NCI-H2107 treated with DMSO at 0.1 percent for 48 hours (cell line): ENCODE measurements around the gene PLXNC1.

Source experiments
- DNase-seq: peaks from one replicate; lab custom pipeline; 2025; ENCODE audit not compliant: unreplicated experiment; lab: John Stamatoyannopoulos, UW

PLXNC1 gene

DNA sequence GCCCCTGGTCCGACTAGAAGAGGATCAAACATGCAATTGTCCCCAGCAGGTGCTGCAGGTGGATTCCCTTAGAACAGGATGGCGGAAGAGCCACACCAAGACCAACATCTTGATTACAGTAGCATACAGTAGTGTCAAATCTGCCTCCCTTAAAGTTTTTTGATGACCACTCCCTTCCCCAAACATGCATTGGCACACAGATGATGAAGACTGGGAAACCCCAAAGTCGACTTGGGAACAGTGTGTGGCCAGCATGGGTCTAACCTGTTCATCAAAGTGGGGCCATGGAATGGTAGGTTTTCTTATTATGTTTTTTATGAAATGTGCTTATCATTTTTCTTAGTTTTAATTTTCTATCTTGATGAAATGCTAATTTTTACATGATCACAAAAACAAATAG, 8.8 kb downstream of the PLXNC1 start:
- no peak for DNase-seq

DNA sequence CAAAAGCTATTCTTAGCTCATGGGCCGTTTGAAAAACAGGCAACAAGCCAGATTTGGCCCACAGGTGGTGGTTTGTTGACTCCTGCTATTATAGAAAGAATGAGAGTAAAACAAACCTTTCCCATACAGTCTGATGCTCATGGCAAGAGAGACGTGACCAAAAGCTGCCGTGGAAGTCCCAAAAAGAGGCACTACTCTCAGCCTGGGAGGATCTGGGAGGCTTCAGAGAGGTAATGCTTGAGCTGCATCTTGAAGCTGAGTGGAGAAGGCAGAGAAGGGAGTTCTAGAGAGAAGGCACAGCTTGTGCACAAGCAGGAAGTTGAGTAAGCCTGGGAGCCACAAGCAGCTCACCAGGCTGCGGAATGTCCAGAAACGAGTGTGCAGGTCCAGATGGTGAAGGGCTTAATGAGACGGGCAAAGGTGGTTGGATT, 9.6 kb downstream of the PLXNC1 start:
- no peak for DNase-seq

GRCh38 chr12:94158666-94159065, 10.3 kb downstream of the PLXNC1 start:
- no peak for DNase-seq

- DNase-seq, result no peak
Measured at GRCh38 chr12:94162108-94162507, 13.7 kb downstream of the PLXNC1 start.

DNA sequence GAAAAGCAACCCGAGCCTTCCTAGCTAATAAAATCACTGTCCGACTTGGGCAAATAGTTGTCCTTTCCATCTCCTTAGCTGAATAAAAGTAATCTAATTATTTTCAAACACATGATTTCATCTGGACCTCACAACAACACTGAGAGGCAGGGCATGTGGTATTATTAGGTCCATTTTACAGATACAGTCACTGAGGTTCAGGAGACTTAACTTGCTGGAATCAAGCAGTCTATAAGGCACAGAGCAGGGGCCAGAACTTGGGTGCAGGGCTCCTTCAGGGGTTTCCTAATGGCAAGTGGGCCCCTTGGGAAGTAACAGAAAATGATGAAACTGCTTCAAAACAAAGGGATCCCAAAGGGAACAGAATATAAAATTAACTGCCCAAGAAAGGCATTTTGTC, 15.5 kb downstream of the PLXNC1 start:
- no peak for DNase-seq

- no peak for DNase-seq
Measured at GRCh38 chr12:94165138-94165537, 16.8 kb downstream of the PLXNC1 start.

DNA sequence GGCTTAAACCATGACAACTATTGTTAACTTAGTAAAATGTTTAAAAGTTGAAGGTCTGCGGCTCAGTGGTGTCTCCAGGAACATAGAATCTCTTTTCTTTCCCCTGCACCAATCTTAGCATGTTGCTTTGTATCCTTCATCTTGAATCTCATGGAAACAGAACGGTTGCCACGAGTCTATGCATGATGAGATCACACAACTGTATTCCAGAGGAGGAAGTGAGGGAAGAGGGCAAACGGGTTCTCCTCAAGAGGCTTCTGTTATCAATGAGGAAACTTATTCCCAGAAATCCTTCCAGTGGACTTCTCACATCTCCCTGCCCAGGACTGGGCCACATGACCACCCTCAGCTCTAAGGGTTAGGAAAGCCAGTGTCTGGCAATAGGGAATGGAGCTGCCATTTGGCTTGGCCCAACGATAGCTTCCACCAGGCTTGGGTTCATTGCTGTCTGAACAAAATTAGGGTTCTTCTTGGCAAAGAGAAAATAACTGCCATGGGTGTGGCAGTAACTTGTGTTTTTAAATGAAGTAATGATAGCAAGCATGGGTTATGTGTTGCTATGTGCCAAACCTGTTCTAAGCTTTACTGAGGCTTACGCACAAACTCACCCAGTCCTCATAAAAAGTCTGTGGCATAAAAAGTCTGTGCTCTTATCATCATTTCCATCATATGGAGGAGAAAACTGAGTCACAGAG, 17.4 kb downstream of the PLXNC1 start:
- DNase-seq, result no peak

DNA sequence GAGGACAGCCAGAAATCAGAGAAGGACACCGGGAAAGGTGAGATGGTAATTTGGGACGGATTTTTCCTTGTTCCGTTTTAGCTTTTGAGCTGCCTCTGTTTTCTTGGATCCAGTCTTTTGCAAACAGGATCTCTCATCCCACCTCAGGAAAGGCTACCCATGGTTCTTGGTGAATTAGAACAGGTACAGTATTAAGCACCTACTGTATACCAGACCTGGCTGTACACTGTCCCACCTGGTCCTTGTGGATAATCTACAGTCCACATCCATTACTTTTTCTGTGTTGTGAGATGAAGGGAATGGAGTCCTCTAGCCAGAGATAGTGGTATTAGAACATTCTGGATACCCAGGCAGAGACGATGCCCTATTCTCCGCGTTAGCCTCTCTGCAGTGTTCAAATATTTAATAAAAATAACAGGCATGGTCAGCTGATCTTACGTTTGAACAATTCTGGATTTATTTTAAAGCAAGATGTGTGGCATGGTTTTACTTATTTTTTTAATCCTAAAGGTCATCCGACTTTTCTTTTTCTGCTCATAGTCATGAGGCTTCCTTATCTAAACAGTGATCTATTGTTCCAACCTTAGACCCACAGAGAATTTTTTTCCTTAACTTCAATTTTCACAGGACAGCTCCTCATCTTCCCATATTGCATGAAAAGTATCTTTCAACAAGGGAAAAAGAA, 18.8 kb downstream of the PLXNC1 start:
- DNase-seq, result no peak

DNA sequence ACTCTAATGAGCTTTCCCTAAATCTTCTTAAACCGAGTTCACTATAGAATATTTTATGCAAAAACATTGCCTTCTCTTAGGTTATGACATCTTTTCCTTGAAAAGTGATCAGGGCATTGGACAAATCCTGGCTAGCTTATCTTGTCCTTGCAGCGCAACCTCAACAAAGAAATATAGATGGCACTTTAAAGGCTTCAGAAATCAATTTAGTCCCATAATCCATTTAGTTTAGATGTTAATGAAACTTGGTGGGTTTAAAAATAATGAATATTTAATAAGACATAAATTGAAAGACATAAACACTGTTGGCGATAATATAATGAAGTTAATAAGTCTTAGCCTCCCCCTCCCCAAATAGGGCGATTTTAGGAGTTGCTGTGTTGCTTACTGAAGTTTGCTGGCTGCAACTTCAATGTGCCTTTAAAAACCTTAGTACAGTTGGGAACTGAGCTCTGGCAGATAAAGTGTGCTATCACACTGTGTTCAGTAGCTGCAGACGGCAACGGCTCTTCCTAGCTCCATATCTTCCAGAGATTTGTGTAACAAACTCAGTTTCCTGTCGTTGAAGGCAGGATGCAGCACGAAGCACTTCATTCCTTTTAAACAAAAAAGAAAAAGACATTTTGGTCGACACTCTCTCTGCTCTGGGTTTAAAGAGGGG, 19.5 kb downstream of the PLXNC1 start:
- no peak for DNase-seq

- DNase-seq, result no peak
Measured at GRCh38 chr12:94169495-94169894, 21.1 kb downstream of the PLXNC1 start.

GRCh38 chr12:94169966-94170689, 21.8 kb downstream of the PLXNC1 start:
- DNase-seq, result no peak

DNA sequence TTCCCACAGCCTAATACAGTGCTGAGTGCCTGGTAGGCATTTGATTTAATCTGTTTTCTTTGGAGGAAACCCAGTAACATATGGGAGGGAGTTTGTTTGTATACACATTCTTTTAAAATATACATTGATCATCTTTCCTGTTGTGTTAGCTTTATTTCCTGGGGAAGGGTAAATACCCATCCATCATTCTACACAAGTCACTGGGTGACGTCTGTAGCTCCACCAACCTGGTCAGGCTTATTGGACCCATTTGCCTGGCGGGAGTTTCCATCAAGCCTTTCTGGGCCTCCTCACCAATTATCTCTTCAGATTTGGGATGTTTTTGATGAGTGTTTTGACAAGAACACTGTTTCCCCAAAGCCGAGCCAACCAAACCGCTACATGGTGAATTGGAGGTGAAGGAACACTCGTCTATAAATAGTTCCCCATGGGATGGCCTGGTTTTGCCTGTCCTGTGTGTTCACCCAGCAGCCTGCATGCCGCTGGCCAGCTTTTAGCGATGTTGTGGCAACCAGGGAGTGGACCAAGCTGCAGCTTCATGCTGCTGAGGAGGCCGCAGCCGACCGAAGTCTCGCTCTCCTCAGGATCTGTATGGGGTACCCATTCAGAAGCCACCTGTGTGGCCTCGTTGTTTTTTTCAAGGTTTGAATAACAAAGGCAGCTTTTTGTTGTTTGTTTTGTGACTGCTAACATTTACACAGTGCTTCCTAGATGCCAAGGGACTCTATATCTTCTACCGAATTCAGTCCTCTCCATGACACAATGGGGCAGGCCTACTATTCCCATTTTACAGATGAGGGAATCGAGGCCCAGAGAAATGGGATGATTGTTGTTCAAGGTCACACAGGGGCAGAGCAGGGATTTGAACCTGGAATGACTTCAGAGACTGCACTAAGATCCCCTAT, 22.6 kb downstream of the PLXNC1 start:
- DNase-seq, result no peak

DNA sequence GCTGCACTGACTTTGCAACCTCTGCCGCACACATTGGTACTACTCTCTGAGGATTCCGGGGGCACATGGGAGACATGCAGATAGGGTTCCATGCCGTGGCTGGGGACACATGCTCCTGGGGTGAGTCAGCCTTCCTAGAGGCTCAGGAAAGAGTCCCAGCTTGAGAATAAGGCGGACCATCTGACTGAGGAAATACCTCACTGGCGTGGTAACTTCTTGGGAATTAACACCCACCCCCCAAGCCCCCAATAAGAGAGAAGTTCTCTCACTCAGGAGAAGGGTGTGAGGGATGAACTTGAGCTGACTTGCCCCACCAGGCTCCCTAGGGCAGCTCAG, 23.2 kb downstream of the PLXNC1 start:
- no peak for DNase-seq

GRCh38 chr12:94172031-94172430, 23.7 kb downstream of the PLXNC1 start:
- DNase-seq, result no peak

GRCh38 chr12:94172973-94173372, 24.6 kb downstream of the PLXNC1 start:
- no peak for DNase-seq

GRCh38 chr12:94173660-94174265, 25.4 kb downstream of the PLXNC1 start:
- no peak for DNase-seq

DNA sequence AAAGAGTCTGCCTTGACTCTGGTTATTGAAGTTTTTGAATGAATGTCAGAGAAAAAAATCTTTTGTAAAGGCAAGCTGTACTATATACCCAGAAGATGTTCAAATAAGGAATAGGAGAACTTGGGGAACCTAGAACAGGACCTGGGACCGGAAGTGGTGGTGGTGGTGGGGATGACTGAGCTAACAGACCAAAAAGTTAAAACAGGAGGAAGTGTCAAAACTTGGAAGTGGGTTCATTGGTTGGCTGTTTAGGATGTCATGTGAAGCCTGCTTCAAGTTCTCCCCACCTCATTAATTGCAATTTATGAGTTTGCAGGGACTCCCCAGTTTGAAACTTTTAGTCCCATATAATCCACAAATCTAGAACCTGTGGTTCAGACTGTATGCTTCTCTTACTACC, 26.2 kb downstream of the PLXNC1 start:
- no peak for DNase-seq

- DNase-seq, result no peak
Measured at GRCh38 chr12:94175763-94176668, 27.6 kb downstream of the PLXNC1 start.

DNA sequence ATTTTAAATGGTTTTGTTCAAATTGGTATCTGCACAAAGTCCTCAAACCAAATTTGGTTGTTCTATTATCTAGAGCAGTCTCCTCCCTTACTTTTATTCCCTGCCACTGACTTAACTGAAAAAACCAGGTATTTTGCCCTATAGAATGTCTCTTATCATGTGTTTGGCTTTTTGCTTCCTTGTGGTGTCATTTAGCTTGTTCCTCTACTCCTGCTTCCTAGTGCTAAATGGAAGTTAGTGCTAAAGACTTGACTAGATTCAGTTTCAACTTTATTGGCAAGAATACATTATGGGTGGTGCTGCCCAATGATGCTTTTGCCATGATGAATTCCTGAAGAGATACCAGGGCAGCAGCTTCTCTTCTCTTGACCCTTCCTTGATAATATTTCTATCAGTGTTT, 29.7 kb downstream of the PLXNC1 start:
- DNase-seq, result no peak
